ENCODE measurements around the gene ISCA2. TPM values are rescaled to one million over a fixed set of nuclear protein-coding genes. Genes with fewer than 3 reads are reported as not detected.

The ISCA2 gene
- total and polyA plus RNA-seq, 4 donors = 19.7 to 24.7 (median 21.5) TPM

DNA sequence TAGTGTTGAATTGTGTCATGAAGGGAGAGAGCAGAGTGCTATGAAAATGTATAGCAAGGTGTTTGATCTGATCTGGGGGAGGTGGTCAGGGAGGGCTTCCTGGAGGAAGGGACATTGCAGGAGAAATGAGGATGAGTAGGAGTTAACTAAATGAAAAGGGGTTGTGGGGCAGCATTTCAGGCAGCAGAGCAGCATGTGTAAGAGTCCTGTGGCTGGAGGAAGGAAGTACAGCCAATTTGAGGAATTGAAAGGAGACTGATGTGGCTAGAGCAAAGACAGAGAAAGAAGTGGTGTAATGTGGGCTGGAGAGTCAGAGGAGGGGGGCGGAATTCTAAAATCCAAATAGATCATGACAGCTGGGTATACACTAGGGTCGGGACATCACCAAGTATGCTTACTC, 21.0 kb upstream of the ISCA2 start:
- Histone ChIP-seq H3K9me3 (ENCODE audit: control insufficient read depth in 4 of 4, insufficient read depth in 3 of 4, low read length in 3 of 4) (no peaks in the 10 kb centered on the region), H3K4me1 (ENCODE audit: control insufficient read depth in 5 of 5, insufficient read depth in 5 of 5, low read length in 5 of 5) (peaks cover 0 to 11% (median 0%) of the 10 kb centered on the region in 5 donors), H3K9ac (ENCODE audit: insufficient read depth in 1 of 2, low read length in 2 of 2) (no peak overlapping the region), H3K36me3 (ENCODE audit: control insufficient read depth in 4 of 4, insufficient read depth in 4 of 4, low read length in 4 of 4) (peaks cover 0 to 17% (median 3%) of the 10 kb centered on the region in 4 donors), H3K27me3 (ENCODE audit: control insufficient read depth in 3 of 3, insufficient read depth in 3 of 3, low read length in 2 of 3) (no peaks in the 10 kb centered on the region), H3K4me3 (no peak overlapping the region), H3K27ac (ENCODE audit: low read depth in 1 of 2, low read length in 1 of 2) (no peak overlapping the region)
- DNase-seq = no peak
- no peak for ATAC-seq (ENCODE audit: insufficient read depth, low FRiP score)
- 79 to 91% methylated on average over 2 of the region's 2 CpGs for WGBS, 2 donors
- TF ChIP-seq, protein P1, sequence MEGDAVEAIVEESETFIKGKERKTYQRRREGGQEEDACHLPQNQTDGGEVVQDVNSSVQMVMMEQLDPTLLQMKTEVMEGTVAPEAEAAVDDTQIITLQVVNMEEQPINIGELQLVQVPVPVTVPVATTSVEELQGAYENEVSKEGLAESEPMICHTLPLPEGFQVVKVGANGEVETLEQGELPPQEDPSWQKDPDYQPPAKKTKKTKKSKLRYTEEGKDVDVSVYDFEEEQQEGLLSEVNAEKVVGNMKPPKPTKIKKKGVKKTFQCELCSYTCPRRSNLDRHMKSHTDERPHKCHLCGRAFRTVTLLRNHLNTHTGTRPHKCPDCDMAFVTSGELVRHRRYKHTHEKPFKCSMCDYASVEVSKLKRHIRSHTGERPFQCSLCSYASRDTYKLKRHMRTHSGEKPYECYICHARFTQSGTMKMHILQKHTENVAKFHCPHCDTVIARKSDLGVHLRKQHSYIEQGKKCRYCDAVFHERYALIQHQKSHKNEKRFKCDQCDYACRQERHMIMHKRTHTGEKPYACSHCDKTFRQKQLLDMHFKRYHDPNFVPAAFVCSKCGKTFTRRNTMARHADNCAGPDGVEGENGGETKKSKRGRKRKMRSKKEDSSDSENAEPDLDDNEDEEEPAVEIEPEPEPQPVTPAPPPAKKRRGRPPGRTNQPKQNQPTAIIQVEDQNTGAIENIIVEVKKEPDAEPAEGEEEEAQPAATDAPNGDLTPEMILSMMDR (IDR thresholded peaks at IDR 0.05; ENCODE audit: control extremely low read depth, extremely low read depth) = no peak

DNA sequence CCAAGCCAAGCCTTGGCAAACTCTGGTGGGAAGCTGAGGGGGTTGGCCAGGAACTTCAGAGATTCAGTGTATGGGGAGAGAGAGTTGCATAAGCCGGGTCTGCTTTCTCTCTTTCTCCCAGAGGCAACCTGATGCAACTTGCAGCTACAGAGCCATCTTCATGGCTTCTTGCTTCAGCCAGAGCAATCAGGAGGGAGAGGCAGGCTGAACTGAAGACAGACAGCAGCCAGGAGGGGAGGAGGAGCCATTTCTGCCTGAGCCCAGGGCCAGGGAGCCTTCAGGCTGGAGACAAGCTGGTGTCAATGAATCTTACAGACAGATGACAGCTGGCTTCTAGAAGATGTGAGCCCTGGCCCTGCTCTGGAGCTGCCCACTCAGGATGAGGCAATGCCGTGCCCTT, 19.2 kb upstream of the ISCA2 start:
- Histone ChIP-seq H3K36me3 (ENCODE audit: control insufficient read depth in 4 of 4, insufficient read depth in 4 of 4, low read length in 4 of 4) (peaks cover 0 to 15% (median 4%) of the 10 kb centered on the region in 4 donors), H3K9me3 (ENCODE audit: control insufficient read depth in 4 of 4, insufficient read depth in 3 of 4, low read length in 3 of 4) (no peaks in the 10 kb centered on the region), H3K27ac (ENCODE audit: low read depth in 1 of 2, low read length in 1 of 2) (no peak overlapping the region), H3K4me1 (ENCODE audit: control insufficient read depth in 5 of 5, insufficient read depth in 5 of 5, low read length in 5 of 5) (peaks cover 0 to 6% (median 0%) of the 10 kb centered on the region in 5 donors), H3K9ac (ENCODE audit: insufficient read depth in 1 of 2, low read length in 2 of 2) (no peak overlapping the region), H3K4me3 (no peak overlapping the region), H3K27me3 (ENCODE audit: control insufficient read depth in 3 of 3, insufficient read depth in 3 of 3, low read length in 2 of 3) (no peaks in the 10 kb centered on the region)
- no peak for DNase-seq
- WGBS, 2 donors = 80 to 86% methylated on average over 2 of the region's 2 CpGs
- ATAC-seq (ENCODE audit: insufficient read depth, low FRiP score) = no peak
- TF ChIP-seq, protein P1 (IDR thresholded peaks at IDR 0.05; ENCODE audit: control extremely low read depth, extremely low read depth) = no peak

DNA sequence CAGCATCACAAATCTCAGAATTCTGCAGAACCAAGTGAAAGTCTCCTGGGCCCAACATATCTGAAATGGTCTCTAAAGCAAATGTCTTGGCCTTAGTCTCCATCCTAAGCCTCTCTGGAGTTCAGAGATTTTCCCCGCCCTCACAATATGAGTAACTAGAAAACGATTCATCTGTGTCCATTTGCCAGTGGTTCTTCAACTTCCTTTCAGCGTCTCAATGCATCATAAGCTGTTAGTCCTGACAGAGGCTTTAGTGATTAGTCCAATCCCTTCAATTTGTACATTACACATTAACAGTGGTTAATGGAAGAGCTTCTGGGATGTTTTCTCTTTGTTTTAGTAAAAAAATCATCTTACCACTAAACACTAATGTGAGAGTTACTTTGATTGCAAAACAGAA, 17.9 kb upstream of the ISCA2 start:
- no peak for DNase-seq
- TF ChIP-seq, protein P1 (IDR thresholded peaks at IDR 0.05; ENCODE audit: control extremely low read depth, extremely low read depth) = no peak
- no peak for ATAC-seq (ENCODE audit: insufficient read depth, low FRiP score)
- no peak overlapping the region for H3K4me3 ChIP-seq
- H3K36me3 ChIP-seq (ENCODE audit: control insufficient read depth in 4 of 4, insufficient read depth in 4 of 4, low read length in 4 of 4) = peaks cover 0 to 23% (median 12%) of the 10 kb centered on the region in 4 donors
- H3K27me3 ChIP-seq (ENCODE audit: control insufficient read depth in 3 of 3, insufficient read depth in 3 of 3, low read length in 2 of 3) = no peaks in the 10 kb centered on the region
- H3K9me3 ChIP-seq (ENCODE audit: control insufficient read depth in 4 of 4, insufficient read depth in 3 of 4, low read length in 3 of 4) = no peaks in the 10 kb centered on the region
- no peak overlapping the region for H3K9ac ChIP-seq (ENCODE audit: insufficient read depth in 1 of 2, low read length in 2 of 2)
- no peak overlapping the region for H3K27ac ChIP-seq (ENCODE audit: low read depth in 1 of 2, low read length in 1 of 2)
- H3K4me1 ChIP-seq (ENCODE audit: control insufficient read depth in 5 of 5, insufficient read depth in 5 of 5, low read length in 5 of 5) = peaks cover 0 to 3% (median 0%) of the 10 kb centered on the region in 5 donors
- 64 to 76% methylated on average over 3 of the region's 3 CpGs for WGBS, 2 donors

DNA sequence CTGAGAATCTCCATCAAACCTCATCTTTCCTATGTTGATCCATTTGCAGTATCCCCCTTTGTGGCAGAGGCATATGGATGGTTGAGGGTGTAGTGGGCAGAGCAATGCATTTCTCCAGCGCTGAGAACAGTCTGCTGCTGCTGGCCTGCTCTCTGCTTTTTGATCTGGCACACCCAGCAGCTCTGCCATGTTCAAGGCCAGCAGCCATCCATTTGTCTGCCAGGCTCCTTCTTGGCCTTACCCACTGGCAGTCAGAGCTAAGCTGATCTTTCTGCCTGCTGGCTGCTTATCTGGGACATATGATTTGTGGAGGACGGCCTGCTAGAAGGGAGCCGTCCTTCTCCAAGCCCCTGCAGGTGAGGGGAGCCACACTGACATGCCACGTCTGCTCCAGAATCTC, 17.5 kb upstream of the ISCA2 start:
- TF ChIP-seq, protein P1 (IDR thresholded peaks at IDR 0.05; ENCODE audit: control extremely low read depth, extremely low read depth) = no peak
- H3K27ac ChIP-seq (ENCODE audit: low read depth in 1 of 2, low read length in 1 of 2) = no peak overlapping the region
- H3K9me3 ChIP-seq (ENCODE audit: control insufficient read depth in 4 of 4, insufficient read depth in 3 of 4, low read length in 3 of 4) = no peaks in the 10 kb centered on the region
- H3K4me3 ChIP-seq = no peak overlapping the region
- peaks cover 0 to 3% (median 0%) of the 10 kb centered on the region in 5 donors for H3K4me1 ChIP-seq (ENCODE audit: control insufficient read depth in 5 of 5, insufficient read depth in 5 of 5, low read length in 5 of 5)
- H3K36me3 ChIP-seq (ENCODE audit: control insufficient read depth in 4 of 4, insufficient read depth in 4 of 4, low read length in 4 of 4) = peaks cover 0 to 23% (median 14%) of the 10 kb centered on the region in 4 donors
- WGBS, 2 donors = 93 to 96% methylated on average over 4 of the region's 4 CpGs
- no peaks in the 10 kb centered on the region for H3K27me3 ChIP-seq (ENCODE audit: control insufficient read depth in 3 of 3, insufficient read depth in 3 of 3, low read length in 2 of 3)
- DNase-seq (no peak), ATAC-seq (ENCODE audit: insufficient read depth, low FRiP score) (no peak)
- H3K9ac ChIP-seq (ENCODE audit: insufficient read depth in 1 of 2, low read length in 2 of 2) = no peak overlapping the region

Measured in lung (tissue), 12 donors.